GM12891 (cell line): ENCODE data around the gene EEF1G.
"Not testable (repeated sequence)": the region's sequence is repeated elsewhere in the genome, so short reads cannot be mapped to it uniquely, and the experiment has no call there.

Experiments used
- DNase-seq: peaks from one replicate; pipeline ENCODE4 v3.0.0; 2011; ENCODE audit warnings: low spot score; ENCODE audit not compliant: insufficient read length
- FAIRE-seq: peaks from 2 replicates; lab custom pipeline; 2011; peaks lifted over from hg19 to GRCh38; lab: Jason Lieb, UNC
- PAX5 ChIP-seq: IDR thresholded peaks from 2 replicates; pipeline ENCODE4 v1.6.1; 2011; ENCODE audit warnings: low read length, moderate library complexity, mild to moderate bottlenecking; ENCODE audit not compliant: insufficient read depth, severe bottlenecking
- POLR2A ChIP-seq: IDR thresholded peaks from 2 replicates; pipeline ENCODE4 v1.6.1; 2011; ENCODE audit warnings: low read depth, low read length, control low read depth
- POLR2AphosphoS5 ChIP-seq: IDR thresholded peaks from 2 replicates; pipeline ENCODE4 v1.6.1; 2011; ENCODE audit warnings: low read depth, low read length, control low read depth
- POU2F2 ChIP-seq: IDR thresholded peaks from 2 replicates; pipeline ENCODE4 v1.6.1; 2011; ENCODE audit warnings: low read depth, mild to moderate bottlenecking, control low read depth, low read length, moderate library complexity
- SPI1 ChIP-seq: IDR thresholded peaks from 2 replicates; pipeline ENCODE4 v1.6.1; 2011; ENCODE audit warnings: low read depth, low read length, control low read depth
- TAF1 ChIP-seq: IDR thresholded peaks from 2 replicates; pipeline ENCODE4 v1.6.1; 2011; ENCODE audit warnings: low read depth, low read length, control low read depth

The EEF1G gene

GRCh38 chr11:62578541-62578940 lies 4.8 kb upstream of the EEF1G start:
- no peak for DNase-seq
- no peak for TF ChIP-seq SPI1
- TF ChIP-seq PAX5: no peak
- no peak for TF ChIP-seq POLR2AphosphoS5
- no peak for TF ChIP-seq POU2F2
- TF ChIP-seq TAF1: no peak
- no peak for TF ChIP-seq POLR2A
- no peak for FAIRE-seq

GRCh38 chr11:62577046-62577714 lies 3.5 kb upstream of the EEF1G start:
- FAIRE-seq (no peak), DNase-seq (no peak)
- no peak for TF ChIP-seq POLR2A
- no peak for TF ChIP-seq POLR2AphosphoS5
- TF ChIP-seq POU2F2: no peak
- no peak for TF ChIP-seq PAX5
- TF ChIP-seq TAF1: no peak
- TF ChIP-seq SPI1: no peak

GRCh38 chr11:62575837-62576236 lies 2.1 kb upstream of the EEF1G start:
- no peak for FAIRE-seq
- DNase-seq: no peak
- TF ChIP-seq POLR2A (no peak), POU2F2 (no peak), TAF1 (no peak), SPI1 (no peak), POLR2AphosphoS5 (no peak), PAX5 (no peak)

- TF ChIP-seq POU2F2 (no peak), PAX5 (no peak), POLR2AphosphoS5 (no peak), SPI1 (no peak), POLR2A (no peak), TAF1 (no peak)
- no peak for DNase-seq
- no peak for FAIRE-seq
Observed at GRCh38 chr11:62575156-62575555, 1.5 kb upstream of the EEF1G start.

- TF ChIP-seq POLR2AphosphoS5 (0 out of 2 replicates have a peak, but pooled peaks have one; percentile 10), POLR2A (peak; percentile 8; the same call in 1 of the 2 replicates), SPI1 (no peak), PAX5 (no peak), POU2F2 (no peak), TAF1 (no peak)
- DNase-seq (peak; percentile 46), FAIRE-seq (peak; percentile 56)
Observed at GRCh38 chr11:62574363-62575071, 826 bp upstream of the EEF1G start.

- TF ChIP-seq TAF1: no peak
- TF ChIP-seq PAX5: no peak
- no peak for TF ChIP-seq POLR2AphosphoS5
- TF ChIP-seq POLR2A: no peak
- TF ChIP-seq SPI1: no peak
- TF ChIP-seq POU2F2: no peak
- FAIRE-seq (peak; percentile 66), DNase-seq (no peak)
Observed at GRCh38 chr11:62573006-62573591, 592 bp downstream of the EEF1G start.

- TF ChIP-seq SPI1 (no peak), POLR2A (no peak), PAX5 (no peak), TAF1 (no peak), POU2F2 (no peak), POLR2AphosphoS5 (no peak)
- no peak for FAIRE-seq
- no peak for DNase-seq
Observed at GRCh38 chr11:62572431-62572830, 1.3 kb downstream of the EEF1G start.

- DNase-seq, FAIRE-seq: not testable (repeated sequence)
Observed at GRCh38 chr11:62571493-62571892, 2.2 kb downstream of the EEF1G start.

- not testable (repeated sequence) for DNase-seq, FAIRE-seq
- TF ChIP-seq SPI1: peak; percentile 52
Observed at GRCh38 chr11:62570903-62571302, 2.8 kb downstream of the EEF1G start.

- FAIRE-seq (no peak), DNase-seq (no peak)
- no peak for TF ChIP-seq POLR2A
- no peak for TF ChIP-seq POLR2AphosphoS5
Observed at GRCh38 chr11:62569611-62570010, 4.1 kb downstream of the EEF1G start.
